ENCODE measurements around the gene TMEM235. TPM values are rescaled to one million over a fixed set of nuclear protein-coding genes. Genes with fewer than 3 reads are reported as not detected.

The TMEM235 gene
- total and polyA plus RNA-seq, 5 donors, result not detected

- WGBS, result 89% methylated on average over 11 of the region's 11 CpGs
- Histone ChIP-seq H3K4me3 (ENCODE audit: low read length) (no peak overlapping the region), H3K27ac (ENCODE audit: low read length) (no peak overlapping the region), H3K4me1 (ENCODE audit: control insufficient read depth, insufficient read depth, low read length) (peaks cover 2% of the 10 kb centered on the region), H3K9me3 (ENCODE audit: control insufficient read depth, low read length) (no peaks in the 10 kb centered on the region), H3K27me3 (ENCODE audit: control insufficient read depth, insufficient read depth) (no peaks in the 10 kb centered on the region)
- intact Hi-C loops (cut with DNase I), result no loop called here
- no peak for ATAC-seq
- no peak for DNase-seq
Measured at GRCh38 chr17:78219396-78220150, 11.9 kb upstream of the TMEM235 start.

- intact Hi-C loops (cut with DNase I), result no loop called here
- Histone ChIP-seq H3K4me3 (ENCODE audit: low read length) (no peak overlapping the region), H3K4me1 (ENCODE audit: control insufficient read depth, insufficient read depth, low read length) (peaks cover 2% of the 10 kb centered on the region), H3K27ac (ENCODE audit: low read length) (peak overlapping the region; percentile 47), H3K9me3 (ENCODE audit: control insufficient read depth, low read length) (no peaks in the 10 kb centered on the region), H3K27me3 (ENCODE audit: control insufficient read depth, insufficient read depth) (no peaks in the 10 kb centered on the region)
- DNase-seq (no peak), ATAC-seq (no peak)
- WGBS, result 70% methylated on average over 4 of the region's 4 CpGs
Measured at GRCh38 chr17:78223061-78223460, 8.4 kb upstream of the TMEM235 start.

DNA sequence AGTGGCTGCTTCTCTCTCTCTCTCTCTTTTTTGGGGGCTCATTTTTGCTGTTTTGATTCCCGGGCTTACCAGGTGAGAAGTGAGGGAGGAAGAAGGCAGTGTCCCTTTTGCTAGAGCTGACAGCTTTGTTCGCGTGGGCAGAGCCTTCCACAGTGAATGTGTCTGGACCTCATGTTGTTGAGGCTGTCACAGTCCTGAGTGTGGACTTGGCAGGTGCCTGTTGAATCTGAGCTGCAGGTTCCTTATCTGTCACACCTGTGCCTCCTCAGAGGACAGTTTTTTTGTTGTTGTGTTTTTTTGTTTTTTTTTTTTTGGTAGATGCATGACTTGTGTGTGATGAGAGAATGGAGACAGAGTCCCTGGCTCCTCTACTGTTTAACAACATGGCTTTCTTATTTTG, 7.7 kb upstream of the TMEM235 start:
- Histone ChIP-seq H3K4me1 (ENCODE audit: control insufficient read depth, insufficient read depth, low read length) (peaks cover 2% of the 10 kb centered on the region), H3K27me3 (ENCODE audit: control insufficient read depth, insufficient read depth) (no peaks in the 10 kb centered on the region), H3K9me3 (ENCODE audit: control insufficient read depth, low read length) (no peaks in the 10 kb centered on the region), H3K27ac (ENCODE audit: low read length) (peak overlapping the region; percentile 21), H3K4me3 (ENCODE audit: low read length) (no peak overlapping the region)
- DNase-seq (no peak), ATAC-seq (no peak)
- intact Hi-C loops (cut with DNase I), result no loop called here
- 80% methylated on average over 3 of the region's 3 CpGs for WGBS

DNA sequence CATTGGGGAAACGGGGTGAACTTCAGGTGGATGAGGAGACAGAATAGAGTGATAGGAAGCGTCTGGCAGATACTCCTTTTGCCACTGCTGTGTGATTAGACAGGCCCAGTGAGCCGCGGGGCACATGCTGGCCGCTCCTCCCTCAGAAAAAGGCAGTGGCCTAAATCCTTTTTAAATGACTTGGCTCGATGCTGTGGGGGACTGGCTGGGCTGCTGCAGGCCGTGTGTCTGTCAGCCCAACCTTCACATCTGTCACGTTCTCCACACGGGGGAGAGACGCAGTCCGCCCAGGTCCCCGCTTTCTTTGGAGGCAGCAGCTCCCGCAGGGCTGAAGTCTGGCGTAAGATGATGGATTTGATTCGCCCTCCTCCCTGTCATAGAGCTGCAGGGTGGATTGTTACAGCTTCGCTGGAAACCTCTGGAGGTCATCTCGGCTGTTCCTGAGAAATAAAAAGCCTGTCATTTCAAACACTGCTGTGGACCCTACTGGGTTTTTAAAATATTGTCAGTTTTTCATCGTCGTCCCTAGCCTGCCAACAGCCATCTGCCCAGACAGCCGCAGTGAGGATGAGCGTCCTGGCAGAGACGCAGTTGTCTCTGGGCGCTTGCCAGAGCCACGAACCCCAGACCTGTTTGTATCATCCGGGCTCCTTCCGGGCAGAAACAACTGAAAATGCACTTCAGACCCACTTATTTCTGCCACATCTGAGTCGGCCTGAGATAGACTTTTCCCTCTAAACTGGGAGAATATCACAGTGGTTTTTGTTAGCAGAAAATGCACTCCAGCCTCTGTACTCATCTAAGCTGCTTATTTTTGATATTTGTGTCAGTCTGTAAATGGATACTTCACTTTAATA, 7.0 kb upstream of the TMEM235 start:
- DNase-seq, result no peak
- ATAC-seq, result peak in 1 of 2 donors; percentile 18
- intact Hi-C loops (cut with DNase I), result no loop called here
- H3K9me3 ChIP-seq (ENCODE audit: control insufficient read depth, low read length), result no peaks in the 10 kb centered on the region
- H3K27me3 ChIP-seq (ENCODE audit: control insufficient read depth, insufficient read depth), result no peaks in the 10 kb centered on the region
- 64% methylated on average over 27 of the region's 27 CpGs for WGBS
- H3K27ac ChIP-seq (ENCODE audit: low read length), result no peak overlapping the region
- H3K4me1 ChIP-seq (ENCODE audit: control insufficient read depth, insufficient read depth, low read length), result peaks cover 2% of the 10 kb centered on the region
- no peak overlapping the region for H3K4me3 ChIP-seq (ENCODE audit: low read length)

DNA sequence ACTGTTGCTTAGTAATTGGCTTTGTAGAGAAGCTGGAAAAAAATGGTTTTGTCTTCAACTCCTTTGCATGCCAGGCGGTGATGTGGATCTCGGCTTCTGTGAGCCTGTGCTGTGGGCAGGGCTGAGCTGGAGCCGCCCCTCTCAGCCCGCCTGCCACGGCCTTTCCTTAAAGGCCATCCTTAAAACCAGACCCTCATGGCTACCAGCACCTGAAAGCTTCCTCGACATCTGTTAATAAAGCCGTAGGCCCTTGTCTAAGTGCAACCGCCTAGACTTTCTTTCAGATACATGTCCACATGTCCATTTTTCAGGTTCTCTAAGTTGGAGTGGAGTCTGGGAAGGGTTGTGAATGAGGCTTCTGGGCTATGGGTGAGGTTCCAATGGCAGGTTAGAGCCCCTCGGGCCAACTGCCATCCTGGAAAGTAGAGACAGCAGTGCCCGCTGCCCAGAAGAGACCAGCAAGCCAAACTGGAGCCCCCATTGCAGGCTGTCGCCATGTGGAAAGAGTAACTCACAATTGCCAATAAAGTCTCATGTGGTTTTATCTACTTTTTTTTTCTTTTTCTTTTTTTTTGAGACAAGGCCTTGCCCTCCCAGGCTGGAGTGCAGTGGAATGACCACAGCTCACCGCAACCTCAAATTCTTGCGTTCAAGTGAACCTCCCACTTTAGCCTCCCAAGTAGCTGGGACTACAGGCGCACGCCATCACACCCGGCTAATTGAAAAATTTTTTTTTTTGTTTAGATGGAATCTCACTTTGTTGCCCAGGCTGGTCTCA, 6.2 kb upstream of the TMEM235 start:
- Histone ChIP-seq H3K27ac (ENCODE audit: low read length) (no peak overlapping the region), H3K9me3 (ENCODE audit: control insufficient read depth, low read length) (no peaks in the 10 kb centered on the region), H3K27me3 (ENCODE audit: control insufficient read depth, insufficient read depth) (no peaks in the 10 kb centered on the region), H3K4me1 (ENCODE audit: control insufficient read depth, insufficient read depth, low read length) (peaks cover 2% of the 10 kb centered on the region), H3K4me3 (ENCODE audit: low read length) (no peak overlapping the region)
- ATAC-seq, result no peak
- intact Hi-C loops (cut with DNase I), result no loop called here
- peak in 1 of 3 donors; percentile 5 for DNase-seq
- 95% methylated on average over 16 of the region's 16 CpGs for WGBS

- WGBS, result 75% methylated on average over 12 of the region's 12 CpGs
- no peak overlapping the region for H3K4me3 ChIP-seq (ENCODE audit: low read length)
- H3K9me3 ChIP-seq (ENCODE audit: control insufficient read depth, low read length), result no peaks in the 10 kb centered on the region
- ATAC-seq (no peak), DNase-seq (peak in 1 of 3 donors; percentile 2)
- intact Hi-C loops (cut with DNase I), result no loop called here
- peaks cover 2% of the 10 kb centered on the region for H3K4me1 ChIP-seq (ENCODE audit: control insufficient read depth, insufficient read depth, low read length)
- H3K27ac ChIP-seq (ENCODE audit: low read length), result no peak overlapping the region
- no peaks in the 10 kb centered on the region for H3K27me3 ChIP-seq (ENCODE audit: control insufficient read depth, insufficient read depth)
Measured at GRCh38 chr17:78226055-78226758, 5.2 kb upstream of the TMEM235 start.

- H3K27ac ChIP-seq (ENCODE audit: low read length), result no peak overlapping the region
- no peak for ATAC-seq
- 63% methylated on average over 20 of the region's 20 CpGs for WGBS
Measured at GRCh38 chr17:78226759-78227454, 4.5 kb upstream of the TMEM235 start.

DNA sequence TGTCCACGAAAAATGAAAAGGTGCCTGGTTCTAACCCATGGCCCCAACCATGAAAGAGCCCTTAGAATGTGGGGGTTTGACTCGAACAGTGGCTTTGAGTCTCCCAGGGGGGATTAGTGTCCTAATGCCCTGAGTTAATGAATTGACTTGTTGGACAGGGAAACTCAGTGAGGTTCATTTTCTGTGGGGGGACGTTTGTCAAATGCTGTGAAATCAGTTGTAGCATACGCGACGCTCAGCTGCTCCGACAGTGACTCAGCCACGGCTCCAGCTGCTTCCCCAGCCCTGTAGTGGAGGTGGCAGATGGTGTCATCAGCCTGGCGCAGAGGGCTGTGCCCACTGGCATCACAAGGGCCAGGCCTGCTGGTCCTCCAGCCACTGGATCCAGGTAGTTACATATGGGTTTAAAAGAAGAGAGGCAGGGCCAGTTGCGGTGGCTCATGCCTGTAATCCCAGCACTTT, 3.9 kb upstream of the TMEM235 start:
- Histone ChIP-seq H3K4me1 (ENCODE audit: control insufficient read depth, insufficient read depth, low read length) (peaks cover 2% of the 10 kb centered on the region), H3K9me3 (ENCODE audit: control insufficient read depth, low read length) (no peaks in the 10 kb centered on the region), H3K4me3 (ENCODE audit: low read length) (no peak overlapping the region), H3K27ac (ENCODE audit: low read length) (no peak overlapping the region), H3K27me3 (ENCODE audit: control insufficient read depth, insufficient read depth) (no peaks in the 10 kb centered on the region)
- intact Hi-C loops (cut with DNase I), result no loop called here
- no peak for ATAC-seq
- DNase-seq, result no peak
- WGBS, result 81% methylated on average over 10 of the region's 10 CpGs

More at GRCh38 chr17:78226759-78227454, 4.5 kb upstream of the TMEM235 start:
- H3K27me3 ChIP-seq (ENCODE audit: control insufficient read depth, insufficient read depth), result no peaks in the 10 kb centered on the region
- H3K9me3 ChIP-seq (ENCODE audit: control insufficient read depth, low read length), result no peaks in the 10 kb centered on the region
- no peak overlapping the region for H3K4me3 ChIP-seq (ENCODE audit: low read length)
- peaks cover 2% of the 10 kb centered on the region for H3K4me1 ChIP-seq (ENCODE audit: control insufficient read depth, insufficient read depth, low read length)
- intact Hi-C loops (cut with DNase I), result no loop called here
- no peak for DNase-seq

DNA sequence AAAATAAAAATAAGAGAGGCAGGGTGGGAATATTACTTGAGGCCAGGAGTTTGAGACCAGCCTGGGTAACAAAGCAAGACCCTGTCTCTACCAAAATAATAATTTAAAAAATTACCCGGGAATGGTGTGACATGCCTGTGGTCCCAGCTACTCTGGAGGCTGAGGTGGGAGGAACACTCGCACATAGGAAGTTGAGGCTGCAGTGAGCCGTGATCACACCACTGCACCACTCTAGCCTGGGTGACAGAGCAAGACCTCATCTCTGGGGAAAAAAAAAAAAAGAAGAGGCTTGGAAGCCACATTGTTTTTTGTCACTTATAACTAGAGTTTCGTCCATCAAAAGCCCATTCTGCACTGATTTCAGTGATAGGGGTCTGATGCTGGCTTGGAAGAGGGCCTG, 3.3 kb upstream of the TMEM235 start:
- Histone ChIP-seq H3K4me3 (ENCODE audit: low read length) (no peak overlapping the region), H3K27ac (ENCODE audit: low read length) (no peak overlapping the region), H3K4me1 (ENCODE audit: control insufficient read depth, insufficient read depth, low read length) (peaks cover 2% of the 10 kb centered on the region), H3K27me3 (ENCODE audit: control insufficient read depth, insufficient read depth) (no peaks in the 10 kb centered on the region), H3K9me3 (ENCODE audit: control insufficient read depth, low read length) (no peaks in the 10 kb centered on the region)
- 84% methylated on average over 4 of the region's 4 CpGs for WGBS
- DNase-seq (peak in 1 of 3 donors; percentile 2), ATAC-seq (no peak)
- intact Hi-C loops (cut with DNase I), result no loop called here

Data from right cardiac atrium (tissue), 5 donors.